Measurements from ENCODE around the gene PRAF2. TPM values are rescaled to one million over a fixed set of nuclear protein-coding genes. Genes with fewer than 3 reads are reported as not detected.

Gene PRAF2
- total and polyA plus RNA-seq, 2 of the 13 experiments (the other 11 are each of a cell fraction or from before 2014, with no cell fraction given), result 0.33 to 2.6 TPM

GRCh38 chrX:49040376-49040955 is 33.3 kb downstream of the PRAF2 start:
- in situ Hi-C loops (cut with HindIII; ENCODE audit: extremely low pct_ligation_motif_present, low pct_unique_long_range_greater_than_20kb) (no loop called here), intact Hi-C loops (cut with micrococcal nuclease; ENCODE audit: unreplicated experiment) (loop anchor here (5.0 kb wide), 1 partner anchor 83 kb away; the partner anchor contains the start of gene OTUD5)
- no TSS peak for BruUV-seq (replicated peaks)
- Histone ChIP-seq H4K20me1 (ENCODE audit: insufficient read depth, low read length) (no peaks in the 10 kb centered on the region), H3K4me2 (ENCODE audit: low read depth, low read length) (peak overlapping the region; percentile 71), H3K4me1 (ENCODE audit: insufficient read depth, low read length) (peaks cover 44% of the 10 kb centered on the region), H3K79me2 (ENCODE audit: insufficient read depth, low read length) (peaks cover 20% of the 10 kb centered on the region), H3K4me3 (replicated peaks in 1 of 3; ENCODE audit: insufficient read depth in 1 of 3, low read depth in 2 of 3, low read length in 3 of 3) (peak overlapping the region in 2 of 3 experiments; percentile 36 to 40; a peak in 5 of 6 replicates), H3K9me3 (ENCODE audit: low read length) (no peaks in the 10 kb centered on the region), H3K27ac (ENCODE audit: extremely low read length, insufficient read depth, low read length) (peak overlapping the region; percentile 73), H3K9ac (ENCODE audit: insufficient read depth, low read depth, low read length) (peak overlapping the region; percentile 47), H3K27me3 (ENCODE audit: control insufficient read depth in 1 of 2, insufficient read depth in 2 of 2, low read length in 2 of 2) (no peaks in the 10 kb centered on the region; a peak in 1 of 5 replicates), H3K36me3 (replicated peaks in 1 of 2; ENCODE audit: control insufficient read depth in 1 of 2, insufficient read depth in 2 of 2, low read length in 2 of 2) (peaks cover 4 to 12% of the 10 kb centered on the region in 2 experiments; a peak in 3 of 5 replicates), H2AFZ (ENCODE audit: low read length) (no peak overlapping the region)
- no peak for ATAC-seq
- no peak for FAIRE-seq
- no peak for DNase-seq (ENCODE audit: low spot score)
- WGBS (ENCODE audit: low lambda C conversion rate), result 16% methylated on average over 4 of the region's 7 CpGs
- CTCF ChIA-PET (ENCODE audit: low intra/inter-chr PET ratio, low total read pairs), result no interaction called here
- POLR2A ChIA-PET, result interaction anchor here (1.0 to 1.5 kb wide), 4 partner anchors 13 to 99 kb away, joined by 4 to 6 read pairs (median 4); partner anchors contain the start of gene OTUD5
- TF ChIP-seq KDM6A (CRISPR knock-in tag; IDR thresholded peaks at IDR 0.05; ENCODE audit: low read depth), result no peak
- no peak for TF ChIP-seq ZNF609 (CRISPR knock-in tag; IDR thresholded peaks at IDR 0.05; ENCODE audit: borderline replicate concordance)
- TF ChIP-seq SALL1 (CRISPR knock-in tag; IDR thresholded peaks at IDR 0.05), result 0 out of 2 replicates have a peak, but pooled peaks have one; percentile 8
- peak; percentile 28; the same call in 1 of the 2 replicates for TF ChIP-seq SAP130 (CRISPR knock-in tag; IDR thresholded peaks at IDR 0.05; ENCODE audit: low read depth)
- no peak for TF ChIP-seq KLF6 (CRISPR knock-in tag; IDR thresholded peaks at IDR 0.05)
- TF ChIP-seq ELK4 (CRISPR knock-in tag; IDR thresholded peaks at IDR 0.05; ENCODE audit: borderline replicate concordance), result no peak
- peak; percentile 24 for TF ChIP-seq TEAD3 (CRISPR knock-in tag; optimal IDR thresholded peaks at IDR 0.05; ENCODE audit: borderline replicate concordance)
- no peak for TF ChIP-seq HDAC6 (IDR thresholded peaks at IDR 0.05; ENCODE audit: low read depth, low read length)
- no peak for TF ChIP-seq TFAP4 (IDR thresholded peaks at IDR 0.05; ENCODE audit: borderline replicate concordance, low read depth)
- TF ChIP-seq SRSF9 (IDR thresholded peaks at IDR 0.05; ENCODE audit: borderline replicate concordance, insufficient read depth, low read depth, low read length, poor library complexity, severe bottlenecking), result no peak
